HG03060 (cell line): ENCODE data around the gene RPL15.
"Not testable (repeated sequence)": the region's sequence is repeated elsewhere in the genome, so short reads cannot be mapped to it uniquely, and the experiment has no call there.

Experiments
- ATAC-seq: cut with Tn5 transposase; IDR thresholded peaks from one replicate; pipeline ENCODE4 v1.9.1; 2021; ENCODE audit warnings: low read depth, moderate number of reproducible peaks; ENCODE audit not compliant: unreplicated experiment

The RPL15 gene

GRCh38 chr3:23916886-23917678 lies at the start of gene RPL15, which contains the start of gene NKIRAS1:
Gene RPL15, plus strand, starts transcription at chr3:23917132. Its CDS starts 728 bp downstream, at chr3:23917860.
Gene NKIRAS1, minus strand, starts transcription at chr3:23916990. Its CDS starts 6,086 bp downstream, at chr3:23910904.
- peak; percentile 91 for ATAC-seq

- ATAC-seq, result no peak
Observed at GRCh38 chr3:23867400-23867799, 49.5 kb upstream of the RPL15 start.

- no peak for ATAC-seq
Observed at GRCh38 chr3:23867838-23868237, 49.1 kb upstream of the RPL15 start.

GRCh38 chr3:23869977-23870662 lies 46.8 kb upstream of the RPL15 start:
- no peak for ATAC-seq

GRCh38 chr3:23870663-23871043 lies 46.3 kb upstream of the RPL15 start:
- ATAC-seq, result not testable (repeated sequence)

- ATAC-seq, result not testable (repeated sequence)
Observed at GRCh38 chr3:23871361-23871760, 45.6 kb upstream of the RPL15 start.

- no peak for ATAC-seq
Observed at GRCh38 chr3:23872330-23872729, 44.6 kb upstream of the RPL15 start.

GRCh38 chr3:23873941-23874340 lies 43.0 kb upstream of the RPL15 start:
- ATAC-seq, result no peak

GRCh38 chr3:23874359-23875112 lies 42.4 kb upstream of the RPL15 start:
- no peak for ATAC-seq

GRCh38 chr3:23875113-23875725 lies 41.7 kb upstream of the RPL15 start:
- ATAC-seq, result no peak

GRCh38 chr3:23876923-23877322 lies 40.0 kb upstream of the RPL15 start:
- ATAC-seq, result no peak

- no peak for ATAC-seq
Observed at GRCh38 chr3:23877329-23877980, 39.5 kb upstream of the RPL15 start.

GRCh38 chr3:23879485-23879884 lies 37.4 kb upstream of the RPL15 start:
- ATAC-seq, result no peak

GRCh38 chr3:23880703-23881339 lies 36.1 kb upstream of the RPL15 start:
- no peak for ATAC-seq

GRCh38 chr3:23881993-23882392 lies 34.9 kb upstream of the RPL15 start:
- not testable (repeated sequence) for ATAC-seq

- no peak for ATAC-seq
Observed at GRCh38 chr3:23882487-23882918, 34.4 kb upstream of the RPL15 start.

GRCh38 chr3:23884481-23884880 lies 32.5 kb upstream of the RPL15 start:
- ATAC-seq, result no peak

GRCh38 chr3:23885210-23885609 lies 31.7 kb upstream of the RPL15 start:
- no peak for ATAC-seq

- no peak for ATAC-seq
Observed at GRCh38 chr3:23886311-23886710, 30.6 kb upstream of the RPL15 start.
